HEK293 (cell line): ENCODE measurements around the gene STOML1.

Source experiments
- CTCF ChIA-PET: fragments of 350-600 bp; formaldehyde crosslinking; extraction: SDS; loops from one replicate; lab custom pipeline; 2021; ENCODE audit warnings: antibody characterized with exemption; lab: Yijun Ruan, JAX
- POLR2A ChIA-PET: fragments of 300-600 bp; formaldehyde crosslinking; extraction: SDS; loops from one replicate; lab custom pipeline; 2020; ENCODE audit warnings: antibody characterized with exemption, inconsistent platforms; lab: Yijun Ruan, JAX
- H3K27ac ChIP-seq: fragments of 200-500 bp; sonication (Bioruptor generic); 2 replicates; pipeline ENCODE4 v1.5.1; 2014; ENCODE audit warnings: low read depth, low read length, control low read depth, inconsistent platforms; ENCODE audit errors: extremely low read depth
- H3K36me3 ChIP-seq, 2 experiments: fragments of 200-500 bp in 1 of 2; sonication (Bioruptor generic) in 1 of 2; 1 replicate in 1 of 2; 2 replicates in 1 of 2; pipeline ENCODE4 v1.5.1; 2014 to 2017; ENCODE audit warnings: inconsistent platforms in 2 of 2, low read length in 2 of 2; ENCODE audit not compliant: control insufficient read depth in 2 of 2, insufficient read depth in 1 of 2
- H3K4me1 ChIP-seq: fragments of 200-500 bp; sonication (Bioruptor generic); 2 replicates; pipeline ENCODE4 v1.5.1; 2014; ENCODE audit warnings: mild to moderate bottlenecking, low read length, inconsistent platforms; ENCODE audit not compliant: control insufficient read depth, insufficient read depth
- H3K4me3 ChIP-seq: 2 replicates; pipeline ENCODE4 v1.5.1; 2011; ENCODE audit warnings: low read depth, mild to moderate bottlenecking, control low read depth, low read length, moderate library complexity
- H3K9me3 ChIP-seq: fragments of 200-500 bp; sonication (Bioruptor generic); 2 replicates; pipeline ENCODE4 v1.5.1; 2014; ENCODE audit warnings: low read depth, low read length, inconsistent platforms; ENCODE audit not compliant: control insufficient read depth, insufficient read depth
- GLIS2 ChIP-seq: fragments of 450-650 bp; formaldehyde crosslinking; IDR thresholded peaks from 2 replicates; pipeline ENCODE4 v1.5.1; 2016; ENCODE audit warnings: missing biosample characterization, missing genetic modification characterization
- HIC1 ChIP-seq: fragments of 450-650 bp; formaldehyde crosslinking; IDR thresholded peaks from 2 replicates; pipeline ENCODE4 v1.5.1; 2016; ENCODE audit warnings: missing biosample characterization, missing genetic modification characterization
- HOXA7 ChIP-seq: sonication (generic); formaldehyde crosslinking; IDR thresholded peaks from 2 replicates; pipeline ENCODE4 v1.8.1; 2022; ENCODE audit warnings: missing genetic modification reagents, borderline replicate concordance
- HOXD13 ChIP-seq: sonication (generic); formaldehyde crosslinking; IDR thresholded peaks from 2 replicates; pipeline ENCODE4 v1.8.0; 2022; ENCODE audit warnings: missing genetic modification reagents, borderline replicate concordance
- KLF7 ChIP-seq: fragments of 450-650 bp; formaldehyde crosslinking; IDR thresholded peaks from 2 replicates; pipeline ENCODE4 v1.5.1; 2016; ENCODE audit warnings: missing biosample characterization, missing genetic modification characterization, borderline replicate concordance
- KLF9 ChIP-seq: fragments of 450-650 bp; formaldehyde crosslinking; IDR thresholded peaks from 2 replicates; pipeline ENCODE4 v1.5.1; 2016; ENCODE audit warnings: missing biosample characterization, missing genetic modification characterization, low read depth
- MYNN ChIP-seq: fragments of 450-650 bp; formaldehyde crosslinking; IDR thresholded peaks from 2 replicates; pipeline ENCODE4 v1.5.1; 2016; ENCODE audit warnings: missing biosample characterization, missing genetic modification characterization, borderline replicate concordance
- OVOL3 ChIP-seq: fragments of 450-650 bp; formaldehyde crosslinking; IDR thresholded peaks from 2 replicates; pipeline ENCODE4 v1.5.1; 2016; ENCODE audit warnings: missing biosample characterization, missing genetic modification characterization
- PBX3 ChIP-seq: sonication (generic); formaldehyde crosslinking; IDR thresholded peaks from 2 replicates; pipeline ENCODE4 v1.8.1; 2022; ENCODE audit warnings: mild to moderate bottlenecking, moderate library complexity, missing genetic modification reagents
- PRDM1 ChIP-seq: fragments of 450-650 bp; formaldehyde crosslinking; IDR thresholded peaks from 2 replicates; pipeline ENCODE4; 2016; ENCODE audit warnings: missing biosample characterization, missing genetic modification characterization
- SETDB1 ChIP-seq: IDR thresholded peaks from one replicate; pipeline ENCODE4 v1.6.1; 2017; ENCODE audit warnings: mild to moderate bottlenecking, low read length, moderate library complexity, mixed read lengths; ENCODE audit not compliant: insufficient read length
- ZBTB20 ChIP-seq: fragments of 450-650 bp; formaldehyde crosslinking; IDR thresholded peaks from 2 replicates; pipeline ENCODE4 v1.5.1; 2016; ENCODE audit warnings: missing biosample characterization, missing genetic modification characterization
- ZBTB7A ChIP-seq: fragments of 450-650 bp; formaldehyde crosslinking; IDR thresholded peaks from 2 replicates; pipeline ENCODE4 v1.5.1; 2016; ENCODE audit warnings: low read depth, missing biosample characterization, missing genetic modification characterization
- ZFP37 ChIP-seq: fragments of 450-650 bp; formaldehyde crosslinking; IDR thresholded peaks from 2 replicates; pipeline ENCODE4 v1.5.1; 2016; ENCODE audit warnings: missing biosample characterization, missing genetic modification characterization
- ZNF133 ChIP-seq: fragments of 450-650 bp; formaldehyde crosslinking; IDR thresholded peaks from 2 replicates; pipeline ENCODE4 v1.5.1; 2016; ENCODE audit warnings: missing biosample characterization, missing genetic modification characterization
- ZNF223 ChIP-seq: fragments of 450-650 bp; formaldehyde crosslinking; IDR thresholded peaks from 2 replicates; pipeline ENCODE4 v1.5.1; 2016; ENCODE audit warnings: missing biosample characterization, missing genetic modification characterization
- ZNF280D ChIP-seq: fragments of 450-650 bp; formaldehyde crosslinking; IDR thresholded peaks from 2 replicates; pipeline ENCODE4 v1.5.1; 2016; ENCODE audit warnings: missing biosample characterization, missing genetic modification characterization
- ZNF404 ChIP-seq: fragments of 450-650 bp; formaldehyde crosslinking; IDR thresholded peaks from 2 replicates; pipeline ENCODE4 v1.5.1; 2017; ENCODE audit warnings: missing biosample characterization, missing genetic modification characterization
- ZNF473 ChIP-seq: fragments of 450-650 bp; formaldehyde crosslinking; IDR thresholded peaks from 2 replicates; pipeline ENCODE4 v1.5.1; 2017; ENCODE audit warnings: missing biosample characterization, missing genetic modification characterization
- ZNF548 ChIP-seq: fragments of 450-650 bp; formaldehyde crosslinking; IDR thresholded peaks from 2 replicates; pipeline ENCODE4 v1.5.1; 2016; ENCODE audit warnings: missing biosample characterization, missing genetic modification characterization
- ZNF623 ChIP-seq: fragments of 450-650 bp; formaldehyde crosslinking; IDR thresholded peaks from 2 replicates; pipeline ENCODE4 v1.5.1; 2016; ENCODE audit warnings: missing biosample characterization, missing genetic modification characterization
- ZNF624 ChIP-seq: fragments of 450-650 bp; formaldehyde crosslinking; IDR thresholded peaks from 2 replicates; pipeline ENCODE4 v1.5.1; 2017; ENCODE audit warnings: missing biosample characterization, missing genetic modification characterization
- ZNF692 ChIP-seq: fragments of 450-650 bp; formaldehyde crosslinking; IDR thresholded peaks from 2 replicates; pipeline ENCODE4 v1.5.1; 2016; ENCODE audit warnings: missing biosample characterization, missing genetic modification characterization
- ZNF843 ChIP-seq: fragments of 450-650 bp; formaldehyde crosslinking; IDR thresholded peaks from 2 replicates; pipeline ENCODE4 v1.5.1; 2016; ENCODE audit warnings: missing biosample characterization, missing genetic modification characterization

The STOML1 gene

GRCh38 chr15:74006774-74007639 is 14.9 kb upstream of the STOML1 start:
- H3K4me1 ChIP-seq: no peaks in the 10 kb centered on the region
- no peak overlapping the region for H3K27ac ChIP-seq
- TF ChIP-seq ZNF133: peak; percentile 29; the same call in 1 of the 2 replicates
- no peak for TF ChIP-seq SETDB1
- POLR2A ChIA-PET: interaction anchor here (3.1 kb wide), 1 partner anchor 13 kb away, joined by 13 read pairs; the partner anchor contains the start of gene PML
- CTCF ChIA-PET: interaction anchor here (1.1 to 3.7 kb wide), 6 partner anchors 10 to 42 kb away, joined by 4 to 29 read pairs (median 8); partner anchors contain the start of gene PML
- H3K4me3 ChIP-seq: no peak overlapping the region
- peaks cover 32 to 36% of the 10 kb centered on the region in 2 experiments for H3K36me3 ChIP-seq
- no peaks in the 10 kb centered on the region for H3K9me3 ChIP-seq

- Histone ChIP-seq H3K4me3 (no peak overlapping the region), H3K36me3 (peaks cover 20 to 29% of the 10 kb centered on the region in 2 experiments), H3K9me3 (no peaks in the 10 kb centered on the region), H3K4me1 (peaks cover 4% of the 10 kb centered on the region; the same call in 1 of the 2 replicates), H3K27ac (no peak overlapping the region)
- ChIA-PET CTCF (interaction anchor here (0.7 kb wide), 1 partner anchor 25 kb away, joined by 3 read pairs; no protein-coding TSS in a partner anchor), POLR2A (no interaction called here)
- TF ChIP-seq ZNF843 (tag by site-specific recombination) (no peak), ZNF223 (tag by site-specific recombination) (no peak), ZBTB20 (tag by site-specific recombination) (no peak), KLF9 (tag by site-specific recombination) (no peak), HOXD13 (CRISPR knock-in tag) (no peak), ZNF404 (no peak), ZNF280D (no peak), ZFP37 (no peak), HIC1 (no peak), ZNF624 (tag by site-specific recombination) (no peak), HOXA7 (no peak), ZNF692 (tag by site-specific recombination) (no peak)
These were observed 5.9 kb upstream of the STOML1 start for GRCh38 chr15:73997986-73998385.

- Histone ChIP-seq H3K9me3 (no peaks in the 10 kb centered on the region), H3K4me1 (peaks cover 4% of the 10 kb centered on the region; the same call in 1 of the 2 replicates), H3K27ac (no peak overlapping the region), H3K36me3 (peaks cover 13 to 24% of the 10 kb centered on the region in 2 experiments), H3K4me3 (no peak overlapping the region)
- ChIA-PET POLR2A (interaction anchor here (0.6 kb wide), 1 partner anchor 116 kb away, joined by 3 read pairs; no protein-coding TSS in a partner anchor), CTCF (interaction anchor here (0.8 to 9.0 kb wide), 3 partner anchors 8 to 22 kb away, joined by 4 to 118 read pairs (median 5); no protein-coding TSS in a partner anchor)
- TF ChIP-seq ZBTB7A (tag by site-specific recombination) (no peak), KLF7 (tag by site-specific recombination) (no peak), ZNF623 (no peak), ZNF473 (tag by site-specific recombination) (no peak), PRDM1 (peak; percentile 86), PBX3 (CRISPR knock-in tag) (no peak), MYNN (tag by site-specific recombination) (no peak), HOXA7 (no peak), ZNF548 (no peak), GLIS2 (tag by site-specific recombination) (0 out of 2 replicates have a peak, but pooled peaks have one; percentile 20), OVOL3 (tag by site-specific recombination) (no peak)
These were observed 4.8 kb upstream of the STOML1 start for GRCh38 chr15:73996939-73997338.
